NOMO-1 treated with DMSO at 0.1 percent for 48 hours (cell line): ENCODE data around the gene CCR3.

Experiments
- DNase-seq: peaks from one replicate; lab custom pipeline; 2025; ENCODE audit not compliant: unreplicated experiment; lab: John Stamatoyannopoulos, UW

CCR3 gene

DNA sequence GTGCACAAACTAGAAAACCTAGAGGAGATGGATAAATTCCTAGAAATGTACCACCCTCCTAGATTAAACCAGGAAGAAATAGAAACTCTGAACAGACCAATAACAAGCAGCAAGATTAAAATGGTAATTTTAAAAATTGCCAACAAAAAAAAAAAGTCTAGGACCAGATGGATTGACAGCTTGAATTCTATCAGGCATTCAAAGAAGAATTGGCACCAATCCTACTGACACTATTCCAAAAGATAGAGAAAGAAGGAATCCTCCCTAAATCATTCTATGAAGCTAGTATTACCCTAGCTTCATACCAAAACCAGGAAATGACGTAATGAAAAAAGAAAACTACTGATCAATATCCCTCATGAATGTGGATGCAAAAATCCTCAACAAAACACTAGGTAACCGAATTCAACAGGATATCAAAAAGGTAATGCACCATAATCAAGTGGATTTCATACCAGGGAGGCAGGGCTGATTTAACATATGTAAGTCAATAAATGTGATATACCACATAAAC is 24.0 kb upstream of the CCR3 start:
- DNase-seq = no peak

DNA sequence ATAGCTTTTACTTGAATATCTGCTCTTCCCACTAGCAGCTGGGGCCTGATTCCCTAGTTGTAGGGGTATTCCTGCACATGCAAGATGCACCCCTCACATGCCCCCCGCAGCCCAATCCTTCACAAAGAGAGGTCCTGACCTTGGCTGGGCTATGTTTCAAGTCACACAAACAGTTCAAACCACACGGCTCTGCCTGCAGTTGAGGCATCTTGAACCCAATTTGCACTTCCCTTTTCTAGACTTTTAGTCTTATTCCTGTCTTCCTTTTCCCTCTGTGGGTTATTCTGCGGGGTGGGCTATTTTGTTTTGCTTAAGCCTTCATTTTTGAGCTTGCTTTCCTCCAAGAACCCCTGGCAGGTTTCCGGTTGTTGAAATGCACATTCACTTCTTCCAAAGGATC is 20.9 kb upstream of the CCR3 start:
- peak; percentile 61 for DNase-seq

DNA sequence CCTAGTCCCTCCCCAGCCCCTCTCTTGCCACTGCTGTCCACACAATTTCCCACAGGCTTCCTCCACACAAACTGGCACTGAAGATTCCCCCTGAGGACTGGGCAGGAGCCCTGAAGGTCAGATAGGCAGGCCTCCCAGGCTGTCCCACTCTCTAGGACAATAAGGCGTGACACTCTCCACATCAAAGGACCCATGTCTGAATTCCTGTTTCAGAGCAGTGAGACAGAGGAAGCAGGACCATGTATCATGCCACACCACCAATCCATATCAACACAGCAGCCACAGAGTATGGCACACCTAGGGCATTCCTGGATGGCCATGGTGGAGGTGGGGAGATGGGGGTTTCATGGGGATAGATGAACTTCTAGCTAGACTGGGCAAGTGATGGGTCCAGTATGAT is 20.3 kb upstream of the CCR3 start:
- no peak for DNase-seq

DNA sequence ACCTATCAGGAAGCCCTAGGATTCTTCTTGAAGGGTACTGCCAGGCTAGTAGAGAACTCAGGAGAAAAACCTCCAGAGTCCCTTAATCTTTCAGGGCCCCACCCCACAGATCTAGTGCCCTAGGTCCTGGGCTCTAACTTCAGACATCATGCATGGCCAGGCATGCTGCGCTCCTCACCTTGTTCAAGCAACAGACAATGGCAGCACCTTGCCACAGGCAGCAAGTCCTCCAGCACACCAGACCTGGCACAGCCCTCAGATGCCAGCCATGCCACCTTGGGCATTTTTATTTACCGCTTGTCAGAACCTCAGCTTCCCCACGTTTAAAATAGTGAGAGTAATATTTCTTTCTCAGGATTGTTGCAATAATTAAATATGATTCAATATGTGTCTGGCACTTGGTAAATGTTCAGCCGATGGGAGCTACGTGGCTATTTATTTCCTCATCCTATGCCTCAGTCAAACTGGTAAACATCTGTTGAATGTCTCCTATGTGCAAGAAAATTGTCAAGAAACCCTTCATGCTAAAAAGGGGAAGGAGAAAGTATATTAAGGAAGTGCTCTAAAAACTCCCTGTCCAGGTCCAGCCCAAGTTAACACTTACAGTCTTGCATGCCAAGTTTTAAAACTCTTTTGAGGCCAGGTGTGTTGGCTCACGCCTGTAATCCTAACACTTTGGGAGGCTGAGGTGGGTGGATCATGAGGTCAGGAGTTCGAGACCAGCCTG is 19.7 kb upstream of the CCR3 start:
- DNase-seq = peak; percentile 98

DNA sequence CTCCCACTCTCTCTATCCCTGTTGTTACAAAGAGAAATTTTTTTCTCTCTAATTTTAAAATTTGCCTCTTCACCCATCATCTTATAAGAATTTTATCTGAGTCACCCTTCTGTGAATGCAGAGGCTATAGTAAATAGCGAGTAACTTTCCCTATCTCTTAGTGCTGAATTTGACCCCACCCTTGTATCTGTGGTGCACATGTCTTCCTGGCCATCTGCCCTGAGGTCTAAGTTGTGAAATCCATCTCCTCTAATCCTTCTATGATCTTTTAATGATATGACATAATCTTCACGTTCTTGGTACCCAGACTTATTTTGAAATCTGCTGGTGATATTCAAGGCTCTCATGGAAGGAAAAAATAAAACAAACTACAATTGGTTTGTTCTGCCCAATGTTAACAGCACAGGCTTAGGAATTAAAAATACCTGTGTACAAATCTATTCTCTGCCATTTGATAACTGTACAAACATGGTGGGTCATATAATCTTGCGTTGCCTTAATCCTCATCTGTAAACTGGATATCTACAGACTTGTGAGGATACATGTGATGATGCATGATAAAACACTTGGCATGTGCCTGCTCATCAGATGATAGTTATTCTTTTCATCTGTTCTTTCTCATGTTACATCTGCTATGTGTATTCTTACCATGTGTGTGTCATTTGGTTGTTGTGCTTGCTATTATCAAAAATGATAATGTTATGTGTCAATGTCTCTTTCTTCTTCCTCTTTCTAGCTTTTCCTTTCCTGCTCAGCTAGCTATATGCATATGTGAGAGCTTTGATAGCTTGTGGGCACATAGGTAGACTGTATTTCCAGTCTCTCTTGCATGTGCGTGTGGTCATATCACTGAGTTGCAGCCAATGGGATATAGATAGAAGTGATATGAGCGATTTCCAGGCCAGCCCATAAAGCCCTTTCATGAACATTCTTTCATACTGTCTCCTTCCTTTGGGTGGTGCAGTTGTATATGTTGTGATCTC is 13.7 kb upstream of the CCR3 start:
- DNase-seq = peak; percentile 98

DNA sequence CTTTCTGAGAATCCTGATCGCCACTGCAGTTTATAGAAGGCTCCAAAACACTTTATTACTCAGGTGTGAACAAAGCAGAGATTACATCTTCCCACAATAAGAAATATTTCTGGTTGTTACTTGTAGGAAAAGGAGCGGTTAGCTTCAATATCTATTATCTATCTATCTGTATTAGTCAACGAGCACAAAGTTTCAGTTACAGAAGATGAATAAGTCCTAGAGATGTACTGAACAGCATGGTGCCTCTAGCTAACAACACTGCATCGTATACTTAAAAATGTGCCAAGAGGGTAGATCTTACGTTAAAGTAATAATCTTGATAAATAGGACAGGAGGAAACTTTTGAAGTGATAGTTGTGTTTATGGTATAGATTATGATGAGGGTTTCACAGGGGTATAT is 10.9 kb upstream of the CCR3 start:
- no peak for DNase-seq

DNA sequence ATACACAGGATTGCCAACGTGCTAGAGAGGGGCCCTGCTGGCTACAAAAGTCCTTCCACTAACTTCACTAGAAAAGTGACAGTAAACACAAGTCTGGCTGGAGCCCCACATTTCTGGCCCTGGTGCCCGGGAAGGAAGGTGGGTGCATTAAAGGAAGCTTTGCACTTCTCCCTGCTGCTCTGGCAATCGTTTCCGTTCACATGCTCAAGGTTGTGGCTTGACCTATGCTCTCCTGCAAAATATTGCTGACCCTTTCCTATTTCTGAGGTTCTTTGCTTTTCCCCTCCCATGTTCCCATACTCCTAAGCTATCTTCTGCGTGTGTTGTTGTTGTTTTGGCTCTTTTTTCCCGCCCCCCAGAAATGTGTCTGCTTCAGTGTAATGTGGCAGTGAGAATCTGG is 9.1 kb upstream of the CCR3 start:
- DNase-seq = no peak

DNA sequence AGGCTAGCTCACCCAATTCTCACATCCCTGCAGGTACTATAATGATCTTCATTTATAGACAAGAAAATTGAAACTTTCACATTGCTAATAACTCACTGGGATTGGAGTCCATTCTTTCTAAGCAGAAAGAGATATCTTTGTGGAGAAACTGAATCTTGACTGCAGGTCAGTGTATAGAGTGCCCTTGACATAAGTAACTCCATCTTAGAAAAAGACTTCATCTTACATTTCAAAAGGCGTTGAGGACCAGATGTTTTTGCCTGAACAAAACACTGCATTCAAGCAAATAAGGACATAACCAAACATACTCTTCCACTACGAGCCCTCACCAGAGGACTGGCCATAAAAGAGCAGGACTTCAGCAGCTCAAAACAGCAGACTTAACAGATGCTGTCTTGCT is 6.8 kb upstream of the CCR3 start:
- DNase-seq = no peak

DNA sequence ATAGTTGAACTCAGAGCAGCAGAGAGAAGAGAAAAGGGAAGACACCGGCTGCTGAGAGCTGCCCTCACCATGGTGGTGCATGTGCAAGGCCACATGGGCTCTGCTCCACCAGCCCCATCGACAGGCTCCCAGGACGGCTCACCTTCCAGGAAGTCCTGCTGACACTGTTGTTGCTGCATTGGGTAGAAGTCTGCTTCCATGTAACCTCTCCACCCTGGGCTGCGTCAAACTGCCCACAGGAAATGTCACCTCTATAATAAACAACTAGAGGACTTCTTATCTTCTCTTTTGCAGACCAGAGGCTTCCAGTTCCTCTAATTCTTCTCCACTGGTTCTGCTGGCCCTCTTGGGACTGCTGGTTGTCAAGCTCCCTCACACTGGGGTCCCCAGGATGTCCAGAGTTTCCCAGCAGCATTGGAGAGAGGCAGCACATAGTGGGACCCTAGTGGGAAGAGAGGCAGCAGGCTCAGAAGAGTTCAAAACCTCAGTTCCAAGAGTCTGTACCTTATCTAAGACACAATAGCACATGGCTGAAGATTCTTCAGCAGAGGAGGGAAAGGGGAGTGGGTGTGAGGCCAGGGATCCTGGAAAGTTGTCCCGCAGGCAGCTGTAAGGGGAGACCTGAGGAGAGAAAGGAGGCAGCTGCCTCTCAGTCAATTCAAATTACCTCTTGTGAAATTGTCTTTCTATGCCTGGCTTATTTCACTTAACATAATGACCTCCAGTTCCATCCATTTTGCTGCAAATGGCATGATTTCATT is 5.8 kb upstream of the CCR3 start:
- DNase-seq = peak; percentile 48

DNA sequence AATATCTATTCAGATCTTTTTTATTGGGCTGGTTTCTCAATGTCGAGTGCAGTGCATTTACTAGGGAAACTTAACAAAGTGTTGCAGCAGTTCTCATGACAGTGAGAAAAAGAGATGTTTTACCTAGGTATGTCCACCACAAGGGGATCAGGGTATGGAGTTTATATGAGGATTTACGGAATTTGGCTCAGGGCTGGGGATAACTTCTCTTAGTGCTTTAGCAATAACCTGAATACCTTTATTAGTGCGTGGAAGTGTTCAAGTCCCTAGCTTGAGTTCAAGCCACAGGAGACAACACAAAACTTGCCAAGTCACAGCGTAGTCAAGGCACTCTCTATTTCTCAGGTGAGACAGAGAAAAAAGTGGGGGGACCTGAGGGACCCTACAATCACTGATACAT is 3.9 kb upstream of the CCR3 start:
- DNase-seq = no peak

DNA sequence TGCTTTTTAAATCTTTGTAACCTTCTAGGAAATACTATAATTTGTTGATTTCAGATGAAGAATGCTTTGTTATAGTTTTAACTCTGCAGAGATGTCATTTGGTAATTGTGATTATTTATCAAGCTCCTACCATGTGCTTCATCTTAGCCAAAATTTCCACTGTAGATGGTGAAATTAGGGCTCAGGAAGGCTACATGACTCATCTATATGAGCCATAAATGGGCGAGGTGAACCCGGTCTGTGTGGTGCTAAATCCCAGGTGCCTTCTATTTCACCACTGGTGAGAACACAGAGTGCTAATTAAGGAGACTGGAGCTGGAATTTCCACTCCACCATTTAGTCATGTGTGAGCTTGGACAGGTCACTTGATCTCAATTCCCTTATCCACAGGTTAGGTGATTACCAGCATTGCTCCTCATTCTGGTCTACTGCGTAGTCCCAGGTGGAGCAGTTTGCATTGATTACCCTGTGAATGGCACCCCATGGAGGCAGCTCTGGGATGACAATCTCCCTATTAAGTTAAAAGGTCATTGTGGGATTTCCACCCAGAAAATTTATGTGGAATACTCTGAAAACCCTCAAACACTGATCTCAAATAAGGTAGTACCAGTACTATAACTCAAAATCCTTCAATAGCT is 2.8 kb upstream of the CCR3 start:
- DNase-seq = no peak

DNA sequence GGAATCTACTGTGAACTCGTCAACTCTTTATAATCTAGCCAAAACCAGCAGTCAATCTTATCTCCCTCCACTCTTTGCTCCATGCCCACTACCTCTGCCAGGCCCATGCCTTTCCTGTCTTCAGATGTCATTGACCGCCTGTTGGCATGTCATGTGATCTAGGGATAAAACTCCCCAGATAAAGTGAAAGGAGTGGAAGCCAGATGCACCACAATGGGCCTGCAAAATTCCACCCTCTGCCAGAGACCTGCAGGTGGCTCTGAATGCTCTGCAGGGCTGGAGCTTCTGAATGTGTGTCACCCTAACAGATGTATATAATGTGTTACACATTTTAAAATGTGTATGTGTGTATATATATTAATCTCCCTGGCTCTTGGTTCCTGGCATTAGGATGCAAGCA is 2.3 kb upstream of the CCR3 start:
- no peak for DNase-seq

DNA sequence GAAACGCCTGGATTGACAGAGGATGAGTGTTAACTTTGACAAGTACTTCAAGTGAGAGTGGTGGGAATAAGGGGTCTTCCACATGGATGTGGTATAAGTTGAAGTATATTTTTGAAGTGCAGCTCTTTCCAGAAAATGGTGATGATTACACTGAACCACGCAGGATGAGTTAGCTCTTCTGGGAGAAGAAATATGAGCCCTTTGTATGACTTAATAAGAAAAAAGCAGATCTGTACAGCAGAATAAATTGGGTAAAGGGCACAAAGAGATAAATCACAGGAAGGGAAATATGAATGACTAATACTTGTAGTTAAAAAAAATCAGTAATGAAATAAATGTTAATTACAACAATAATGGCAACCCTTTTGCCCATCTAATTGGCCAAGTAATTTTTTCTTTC is 1.3 kb downstream of the CCR3 start:
- DNase-seq = no peak

DNA sequence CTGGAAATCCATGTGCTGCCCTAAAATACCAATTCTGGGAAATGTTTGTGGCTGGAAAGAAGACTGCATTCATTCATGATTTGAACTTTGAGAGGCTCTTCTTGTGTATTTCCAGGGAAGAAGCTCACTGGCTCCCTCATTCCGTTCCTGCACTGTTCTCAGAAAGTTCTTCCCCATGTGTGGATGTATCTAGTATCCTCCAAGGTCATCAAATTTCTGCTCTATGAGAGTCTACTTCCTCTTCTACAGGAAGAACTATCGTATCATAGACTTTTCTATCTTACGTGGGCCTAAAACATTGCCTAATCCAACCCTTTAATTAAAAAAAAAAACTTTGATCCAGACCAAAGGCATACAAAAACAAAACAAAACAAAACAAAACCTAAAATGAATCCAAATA is 2.9 kb downstream of the CCR3 start:
- DNase-seq = peak; percentile 34

DNA sequence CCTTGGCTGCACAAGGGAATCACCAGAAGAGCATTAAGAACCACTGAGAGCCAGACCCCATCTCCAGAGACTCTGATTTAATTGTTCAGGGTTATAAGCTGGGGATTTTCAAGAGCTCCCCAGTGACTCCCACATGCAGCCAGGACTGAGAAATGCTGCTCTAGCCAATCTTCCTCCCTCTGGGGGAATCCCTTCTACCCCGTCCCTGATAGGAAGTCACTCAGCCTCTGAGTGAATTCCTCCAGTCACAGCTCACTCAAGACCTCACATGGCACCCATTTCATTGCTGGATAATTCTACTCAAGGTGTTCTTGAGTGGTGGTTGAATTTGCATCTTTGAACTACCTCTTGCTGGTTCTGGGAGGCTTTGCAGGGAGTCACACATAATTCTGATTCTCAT is 10.7 kb downstream of the CCR3 start:
- no peak for DNase-seq

DNA sequence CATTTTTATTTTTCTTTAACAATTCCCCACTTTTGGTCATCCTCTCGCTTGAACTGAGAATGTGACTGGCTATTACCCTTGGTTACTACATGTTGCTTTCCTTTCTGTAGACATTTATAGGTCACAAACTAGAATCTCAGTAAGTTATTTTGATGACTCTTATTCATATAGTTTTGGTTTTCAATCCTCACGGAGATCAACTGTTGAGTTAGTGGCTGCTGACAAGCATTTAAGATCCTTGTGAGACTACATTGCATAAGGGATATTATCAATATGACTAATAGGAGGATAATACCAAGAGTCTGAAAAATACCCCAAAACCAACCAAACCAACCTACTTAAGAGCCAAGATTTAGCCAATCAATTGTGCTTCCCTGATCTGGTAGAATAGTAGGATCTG is 16.3 kb downstream of the CCR3 start:
- no peak for DNase-seq

DNA sequence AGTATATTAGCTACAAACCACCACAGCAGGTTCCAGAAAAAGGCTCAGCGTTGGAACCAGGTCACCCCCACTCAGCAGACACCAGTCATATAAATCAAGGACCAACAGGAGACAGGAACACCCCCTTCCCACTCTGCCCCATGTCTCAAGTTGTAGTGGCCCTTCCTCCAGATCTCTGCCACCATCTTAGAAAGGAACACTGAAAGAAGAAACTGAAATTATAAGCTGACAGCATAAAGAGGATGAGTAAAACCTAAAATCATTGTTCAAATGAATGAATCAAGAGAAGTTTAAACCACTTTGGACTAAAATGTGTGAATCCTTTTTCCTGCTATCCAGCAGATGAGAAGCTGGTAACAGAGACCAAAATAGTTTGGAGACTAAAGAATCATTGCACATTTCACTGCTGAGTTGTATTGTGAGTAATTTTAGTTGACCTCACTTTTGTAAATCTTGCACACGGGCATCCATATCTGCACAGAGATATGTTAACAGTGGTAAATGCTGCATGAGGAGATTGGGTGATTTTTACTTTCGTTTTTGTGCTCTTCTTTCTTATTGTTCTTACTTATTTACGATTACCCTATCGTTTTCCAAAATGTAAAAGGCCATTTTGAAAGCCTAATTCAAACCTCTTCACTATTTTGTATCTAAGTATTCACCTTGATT is 19.8 kb downstream of the CCR3 start:
- DNase-seq = no peak

DNA sequence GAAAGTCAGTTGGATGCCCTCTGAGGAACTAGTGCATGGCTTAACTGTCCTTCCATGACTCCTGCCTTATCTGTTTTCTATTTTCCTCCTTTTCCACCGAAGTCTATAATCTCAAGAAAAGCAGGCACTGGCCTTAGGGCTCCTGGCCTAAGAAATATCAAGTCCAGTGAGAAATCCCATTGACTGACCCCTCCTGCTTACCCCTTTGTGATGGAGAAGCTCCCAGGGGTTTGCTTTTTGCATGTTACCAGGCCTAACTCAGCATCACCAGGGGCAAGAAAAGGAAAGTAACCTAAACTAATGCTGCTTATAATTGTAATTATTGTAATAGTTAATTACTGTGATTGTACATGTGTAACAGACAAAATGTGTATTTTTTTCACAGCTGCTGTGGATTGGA is 21.7 kb downstream of the CCR3 start:
- no peak for DNase-seq

DNA sequence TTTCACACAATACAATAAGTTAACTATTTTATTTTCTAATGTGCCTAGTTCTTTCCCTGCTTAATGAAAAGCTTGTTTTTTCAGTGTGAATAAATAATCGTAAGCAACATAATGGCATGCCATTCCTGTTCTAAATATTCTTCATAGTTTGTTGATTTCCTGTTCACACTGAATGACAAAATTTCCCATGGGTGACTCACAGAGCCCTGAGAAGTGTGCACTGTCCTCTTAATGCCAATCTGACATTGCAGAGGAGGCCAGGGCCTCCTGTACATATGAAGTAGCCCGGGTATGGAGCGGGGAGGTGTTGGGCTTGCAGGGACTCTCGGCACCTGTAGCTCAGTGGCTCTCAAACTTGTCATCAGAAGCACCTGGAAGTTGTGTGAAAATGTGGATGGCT is 24.3 kb downstream of the CCR3 start:
- DNase-seq = no peak

DNA sequence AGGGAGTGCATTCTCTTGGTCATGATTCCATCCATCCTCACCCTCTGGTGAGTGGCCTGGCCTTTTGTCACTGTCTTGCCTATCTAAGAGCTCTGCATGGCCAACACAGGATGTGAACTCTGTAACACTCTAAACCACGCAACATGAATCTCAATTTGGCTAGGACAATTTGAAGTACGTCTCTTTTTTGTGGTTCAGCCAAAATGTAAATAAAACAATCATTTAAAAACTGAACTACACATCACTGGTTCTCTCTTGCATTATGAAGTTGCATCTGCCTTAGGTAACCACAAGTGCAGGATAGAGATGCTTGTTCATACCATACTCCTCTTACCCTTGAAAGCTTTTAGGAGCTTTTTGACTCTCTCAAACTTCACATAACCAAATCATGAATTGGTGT is 27.3 kb downstream of the CCR3 start:
- no peak for DNase-seq
